Mesothelial cell of epicardium (in vitro differentiated cells): ENCODE measurements around the gene CCDC51. TPM values are rescaled to one million over a fixed set of nuclear protein-coding genes. Genes with fewer than 3 reads are reported as not detected.
A peak's percentile ranks its signal among the peaks of the same experiment; 100 is the strongest.
"Not testable (repeated sequence)": the region's sequence is repeated elsewhere in the genome, so short reads cannot be mapped to it uniquely, and the experiment has no call there.

Source experiments
- DNase-seq, 2 experiments: peaks; one replicate each; pipeline ENCODE4 v3.0.0; 2021; ENCODE audit warnings: low spot score in 2 of 2; ENCODE audit not compliant: unreplicated experiment in 2 of 2
- H3K27ac Mint-ChIP-seq: 2 replicates; pipeline ENCODE4 v1.8.0; 2021; ENCODE audit warnings: mixed read lengths
- H3K27me3 Mint-ChIP-seq: 2 replicates; pipeline ENCODE4 v1.8.0; 2021; ENCODE audit warnings: low read depth, mixed read lengths
- H3K36me3 Mint-ChIP-seq: 2 replicates; pipeline ENCODE4 v1.8.0; 2021; ENCODE audit warnings: mixed read lengths
- H3K4me1 Mint-ChIP-seq: 2 replicates; pipeline ENCODE4 v1.8.0; 2021; ENCODE audit warnings: mixed read lengths
- H3K4me3 Mint-ChIP-seq: 2 replicates; pipeline ENCODE4 v1.8.0; 2021; ENCODE audit warnings: mild to moderate bottlenecking, moderate library complexity, mixed read lengths
- H3K9me3 Mint-ChIP-seq: 2 replicates; pipeline ENCODE4 v1.8.0; 2021; ENCODE audit warnings: mixed read lengths
- CTCF ChIP-seq: fragments of 200-600 bp; sonication (generic); IDR thresholded peaks from one replicate; pipeline ENCODE4 v1.5.0; 2021; ENCODE audit warnings: antibody characterized with exemption; ENCODE audit not compliant: unreplicated experiment
- total RNA-seq: library from RNA; stranded (reverse); gene quantifications from 3 replicates; pipeline ENCODE4 v1.2.1, GENCODE V29; 2021

CCDC51 gene
- total RNA-seq, result 10.7 to 12.3 TPM (median 11.5 TPM) in 3 replicates

GRCh38 chr3:48439820-48440589 is at the start of gene CCDC51, which contains the start of gene TMA7:
Gene CCDC51, minus strand, starts transcription at chr3:48440119. Its CDS starts 4,991 bp downstream, at chr3:48435128.
Gene TMA7, plus strand, starts transcription at chr3:48440257. Its CDS starts 40 bp downstream, at chr3:48440297.
- Mint-ChIP-seq H3K4me3 (peak within 1 kb of the TSS; percentile 86), H3K27me3 (no peaks in the 10 kb centered on the region), H3K27ac (peak within 1 kb of the TSS; percentile 94), H3K9me3 (no peaks in the 10 kb centered on the region), H3K36me3 (peaks cover 5% of the 10 kb centered on the region), H3K4me1 (peaks cover 34% of the 10 kb centered on the region)
- DNase-seq, result peak; percentile 87 to 92
- no peak for TF ChIP-seq CTCF

GRCh38 chr3:48486952-48487351 is 47.0 kb upstream of the CCDC51 start:
- Mint-ChIP-seq H3K9me3 (no peaks in the 10 kb centered on the region), H3K27me3 (no peaks in the 10 kb centered on the region), H3K4me3 (no peak overlapping the region), H3K27ac (no peak overlapping the region), H3K36me3 (peaks cover 2% of the 10 kb centered on the region), H3K4me1 (peaks cover 8% of the 10 kb centered on the region)
- TF ChIP-seq CTCF, result no peak
- DNase-seq, result no peak

GRCh38 chr3:48482822-48483221 is 42.9 kb upstream of the CCDC51 start:
- H3K4me3 Mint-ChIP-seq, H3K36me3 Mint-ChIP-seq, H3K9me3 Mint-ChIP-seq, H3K27me3 Mint-ChIP-seq, H3K27ac Mint-ChIP-seq, DNase-seq, H3K4me1 Mint-ChIP-seq: not testable (repeated sequence)

- H3K4me1 Mint-ChIP-seq, H3K4me3 Mint-ChIP-seq, H3K27ac Mint-ChIP-seq, H3K9me3 Mint-ChIP-seq, DNase-seq, H3K36me3 Mint-ChIP-seq, H3K27me3 Mint-ChIP-seq: not testable (repeated sequence)
Measured at GRCh38 chr3:48480891-48481290, 41.0 kb upstream of the CCDC51 start.

- peaks cover 5% of the 10 kb centered on the region for H3K36me3 Mint-ChIP-seq
- H3K4me3 Mint-ChIP-seq, result no peak overlapping the region
- no peak for DNase-seq
- H3K27ac Mint-ChIP-seq, result no peak overlapping the region
- no peak for TF ChIP-seq CTCF
- no peaks in the 10 kb centered on the region for H3K27me3 Mint-ChIP-seq
- H3K4me1 Mint-ChIP-seq, result peaks cover 4% of the 10 kb centered on the region
- H3K9me3 Mint-ChIP-seq, result no peaks in the 10 kb centered on the region
Measured at GRCh38 chr3:48478626-48479555, 39.0 kb upstream of the CCDC51 start.

- Mint-ChIP-seq H3K4me3 (no peak overlapping the region), H3K36me3 (peaks cover 5% of the 10 kb centered on the region), H3K27me3 (no peaks in the 10 kb centered on the region), H3K9me3 (no peaks in the 10 kb centered on the region), H3K27ac (no peak overlapping the region), H3K4me1 (peaks cover 10% of the 10 kb centered on the region)
- TF ChIP-seq CTCF, result no peak
- no peak for DNase-seq
Measured at GRCh38 chr3:48477959-48478520, 38.1 kb upstream of the CCDC51 start.
